GM12801 (cell line): ENCODE measurements around the gene NFE2L1.

Source experiments
- TF ChIP-seq, protein P1 (sequence below): IDR thresholded peaks from one replicate; pipeline ENCODE4 v1.5.1; 2011; ENCODE audit warnings: control low read depth; ENCODE audit not compliant: insufficient read length; ENCODE audit errors: extremely low read depth

The NFE2L1 gene

DNA sequence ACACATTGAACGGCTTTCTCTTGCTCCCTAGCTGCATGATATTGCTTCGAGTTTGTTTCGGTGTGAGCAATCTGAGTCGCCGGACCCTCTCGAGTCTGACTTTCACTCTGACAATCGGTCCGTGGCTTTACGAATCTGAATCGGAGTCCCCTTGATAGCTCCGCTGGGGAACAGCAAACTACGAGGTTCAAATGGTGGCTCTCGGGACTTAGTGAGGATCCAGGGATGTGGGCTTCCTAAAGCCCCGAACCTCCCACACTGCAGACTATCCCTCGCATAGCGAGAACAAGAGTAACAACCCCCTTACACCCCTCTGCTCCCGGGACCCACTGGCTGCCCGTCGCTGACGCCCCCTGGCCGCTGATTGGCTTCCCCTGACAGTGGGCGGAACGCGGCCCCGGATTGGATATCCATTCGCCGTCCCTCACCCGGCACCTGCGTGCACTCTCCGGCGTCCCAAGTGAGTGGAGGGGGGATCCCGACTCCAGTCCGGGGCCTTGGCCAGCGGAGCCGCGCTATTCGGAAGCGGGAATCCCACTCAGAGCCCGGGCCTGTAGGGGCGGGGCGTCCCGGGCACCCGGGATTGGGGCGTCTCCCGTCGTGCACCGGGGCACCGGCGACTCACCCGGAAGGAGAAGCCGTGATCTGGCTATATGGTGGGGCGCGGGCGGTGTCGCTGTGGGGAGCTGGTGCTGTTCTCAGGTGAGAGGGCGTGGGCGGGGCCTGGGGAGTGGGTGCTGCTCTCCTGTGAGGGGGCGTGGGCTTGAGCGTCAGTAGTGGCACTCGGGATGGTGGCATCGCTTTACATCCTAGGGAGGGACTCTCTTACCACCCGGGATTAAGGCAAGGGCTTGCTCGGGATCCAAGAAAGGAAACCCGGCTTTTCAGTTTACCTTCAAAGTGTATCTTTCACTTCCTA, 59.2 kb downstream of the NFE2L1 start, which contains the start of gene SNX11:
SNX11 (plus strand) TSS at position 630 of the 919 bp plus-strand sequence. CDS start 4,278 bp downstream, outside the sequence.
- TF ChIP-seq, protein P1, sequence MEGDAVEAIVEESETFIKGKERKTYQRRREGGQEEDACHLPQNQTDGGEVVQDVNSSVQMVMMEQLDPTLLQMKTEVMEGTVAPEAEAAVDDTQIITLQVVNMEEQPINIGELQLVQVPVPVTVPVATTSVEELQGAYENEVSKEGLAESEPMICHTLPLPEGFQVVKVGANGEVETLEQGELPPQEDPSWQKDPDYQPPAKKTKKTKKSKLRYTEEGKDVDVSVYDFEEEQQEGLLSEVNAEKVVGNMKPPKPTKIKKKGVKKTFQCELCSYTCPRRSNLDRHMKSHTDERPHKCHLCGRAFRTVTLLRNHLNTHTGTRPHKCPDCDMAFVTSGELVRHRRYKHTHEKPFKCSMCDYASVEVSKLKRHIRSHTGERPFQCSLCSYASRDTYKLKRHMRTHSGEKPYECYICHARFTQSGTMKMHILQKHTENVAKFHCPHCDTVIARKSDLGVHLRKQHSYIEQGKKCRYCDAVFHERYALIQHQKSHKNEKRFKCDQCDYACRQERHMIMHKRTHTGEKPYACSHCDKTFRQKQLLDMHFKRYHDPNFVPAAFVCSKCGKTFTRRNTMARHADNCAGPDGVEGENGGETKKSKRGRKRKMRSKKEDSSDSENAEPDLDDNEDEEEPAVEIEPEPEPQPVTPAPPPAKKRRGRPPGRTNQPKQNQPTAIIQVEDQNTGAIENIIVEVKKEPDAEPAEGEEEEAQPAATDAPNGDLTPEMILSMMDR = no peak

DNA sequence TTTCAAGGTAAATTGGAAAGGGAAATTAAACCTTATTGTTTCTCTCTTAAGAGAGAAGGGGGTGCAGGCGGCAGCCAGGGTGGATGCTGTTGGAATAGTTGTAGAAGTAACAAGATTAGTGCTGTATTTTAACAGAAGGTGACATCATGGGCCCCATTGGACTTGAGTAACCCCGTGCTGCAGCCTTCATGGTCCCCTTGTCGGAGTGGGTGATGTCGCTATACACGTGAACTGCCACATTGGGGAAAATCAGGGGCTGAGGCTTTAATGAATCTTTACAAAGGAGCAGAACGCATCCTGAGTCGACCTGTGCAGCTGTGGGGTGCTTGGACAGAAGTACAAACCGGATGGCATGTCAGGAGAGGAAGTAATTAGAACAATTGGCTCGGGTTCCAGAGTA, 62.6 kb downstream of the NFE2L1 start:
- TF ChIP-seq, protein P1 = no peak
